ENCODE measurements around the gene TADA2B.

The TADA2B gene, protein sequence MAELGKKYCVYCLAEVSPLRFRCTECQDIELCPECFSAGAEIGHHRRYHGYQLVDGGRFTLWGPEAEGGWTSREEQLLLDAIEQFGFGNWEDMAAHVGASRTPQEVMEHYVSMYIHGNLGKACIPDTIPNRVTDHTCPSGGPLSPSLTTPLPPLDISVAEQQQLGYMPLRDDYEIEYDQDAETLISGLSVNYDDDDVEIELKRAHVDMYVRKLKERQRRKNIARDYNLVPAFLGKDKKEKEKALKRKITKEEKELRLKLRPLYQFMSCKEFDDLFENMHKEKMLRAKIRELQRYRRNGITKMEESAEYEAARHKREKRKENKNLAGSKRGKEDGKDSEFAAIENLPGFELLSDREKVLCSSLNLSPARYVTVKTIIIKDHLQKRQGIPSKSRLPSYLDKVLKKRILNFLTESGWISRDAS

DNA sequence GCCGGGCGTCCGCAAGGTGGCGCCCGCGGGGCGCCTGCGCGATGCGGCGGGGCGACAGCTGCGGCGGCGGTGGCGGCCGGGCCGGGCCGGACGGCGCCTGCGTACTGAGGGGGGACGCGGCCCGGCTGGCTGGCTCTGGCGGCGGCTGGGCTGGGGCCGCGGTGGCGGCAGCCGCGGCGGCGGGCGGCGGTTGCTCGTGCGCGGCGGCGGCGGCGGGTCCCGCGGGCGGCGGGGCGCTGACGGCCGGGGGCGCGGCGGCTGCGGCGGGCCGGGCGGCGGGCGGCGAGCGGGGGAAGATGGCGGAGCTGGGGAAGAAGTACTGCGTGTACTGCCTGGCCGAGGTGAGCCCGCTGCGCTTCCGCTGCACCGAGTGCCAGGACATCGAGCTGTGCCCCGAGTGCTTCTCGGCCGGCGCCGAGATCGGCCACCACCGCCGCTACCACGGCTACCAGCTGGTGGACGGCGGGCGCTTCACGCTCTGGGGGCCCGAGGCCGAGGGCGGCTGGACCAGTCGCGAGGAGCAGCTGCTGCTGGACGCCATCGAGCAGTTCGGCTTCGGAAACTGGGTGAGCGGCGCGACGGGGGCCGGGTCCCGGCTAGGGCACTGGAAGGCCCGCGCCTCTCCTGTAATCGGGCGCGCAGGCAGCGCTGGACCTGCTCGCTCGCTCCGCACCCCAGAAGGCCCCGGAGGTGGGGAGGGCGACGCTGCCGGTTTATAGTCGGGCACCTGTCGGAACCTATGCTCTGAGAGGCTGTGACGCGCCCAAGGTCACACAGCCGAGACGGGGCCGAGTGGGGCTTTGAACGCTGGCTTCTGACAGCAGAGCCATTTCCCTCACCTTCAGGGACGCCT, at the start of gene TADA2B:
Gene TADA2B (plus strand): TSS at position 89 of the 853 bp plus-strand sequence. CDS start 208 bp downstream, at position 297.
- TF ChIP-seq GATA1 (IDR thresholded peaks at IDR 0.05; ENCODE audit: low read depth, low read length): no peak
- TF ChIP-seq POLR2A (IDR thresholded peaks at IDR 0.05; ENCODE audit: low read length): peak; percentile 25
- peak; percentile 74 to 85 for DNase-seq

DNA sequence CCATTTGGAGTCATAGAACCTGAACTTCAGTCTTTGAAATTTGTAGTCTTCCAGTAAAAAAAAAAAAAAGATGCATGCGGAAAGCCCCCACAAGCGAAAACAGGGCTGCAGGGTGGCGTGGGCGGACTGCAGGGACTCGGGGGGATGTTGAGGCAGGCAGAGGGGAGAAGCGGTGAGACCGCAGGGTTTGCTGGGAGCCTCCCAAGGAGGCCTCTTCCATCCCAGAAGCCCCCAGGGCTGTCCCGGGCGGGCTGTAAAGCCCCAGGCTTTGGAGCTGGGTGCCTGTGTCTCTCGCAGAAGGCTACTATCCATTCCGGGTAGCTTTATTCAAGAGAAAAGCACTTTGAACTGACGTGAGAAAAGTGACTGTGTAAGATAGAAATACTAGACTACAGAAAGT, 46.7 kb upstream of the TADA2B start:
- no peak for DNase-seq
- TF ChIP-seq POLR2A (IDR thresholded peaks at IDR 0.05; ENCODE audit: low read length): no peak
- TF ChIP-seq GATA1 (IDR thresholded peaks at IDR 0.05; ENCODE audit: low read depth, low read length): no peak

DNA sequence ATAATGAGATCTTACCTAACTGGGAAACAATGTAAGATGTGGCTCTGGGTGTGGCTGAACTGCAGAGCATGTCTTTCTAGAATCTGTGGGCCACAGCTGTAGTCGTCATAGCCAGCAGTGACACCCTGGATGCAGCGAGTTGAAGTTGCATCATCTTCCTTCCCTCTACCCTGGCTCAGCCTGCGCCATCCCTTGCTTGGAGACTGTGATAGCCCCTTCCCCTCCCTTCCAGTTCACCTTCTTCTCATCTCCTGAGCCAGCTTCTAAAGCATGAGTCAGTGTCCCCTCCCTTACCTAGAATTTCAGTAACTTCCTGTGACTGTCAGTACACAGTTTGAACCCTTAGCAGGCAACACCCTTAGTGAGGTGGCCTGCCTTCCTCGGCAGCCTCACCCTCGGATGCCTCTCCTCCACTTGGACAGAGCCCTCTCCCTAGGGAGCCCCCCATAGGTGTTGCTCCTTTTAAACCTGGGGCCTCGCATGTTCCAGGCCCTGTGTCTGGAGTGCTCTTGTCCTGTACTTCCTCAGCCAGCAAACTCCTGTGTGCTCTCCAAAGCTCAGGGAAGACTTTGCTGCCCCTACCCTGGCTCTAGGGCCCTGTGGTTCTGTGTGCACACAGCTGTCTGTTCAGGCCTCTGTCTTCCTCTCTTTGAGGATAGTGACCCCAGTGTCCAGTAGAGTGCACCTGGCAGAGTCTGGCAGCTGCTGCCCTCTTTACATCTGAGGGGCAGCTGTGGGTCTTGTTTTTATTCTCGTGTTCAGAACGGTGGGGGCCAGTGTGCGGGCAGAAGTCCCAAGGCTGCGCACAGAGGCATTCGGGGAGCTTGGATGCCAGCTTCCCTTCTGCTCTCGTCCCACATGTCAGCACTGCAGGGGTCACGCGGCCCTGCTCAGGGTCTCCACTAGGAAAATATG, 43.7 kb upstream of the TADA2B start:
- DNase-seq: peak; percentile 56 to 74

DNA sequence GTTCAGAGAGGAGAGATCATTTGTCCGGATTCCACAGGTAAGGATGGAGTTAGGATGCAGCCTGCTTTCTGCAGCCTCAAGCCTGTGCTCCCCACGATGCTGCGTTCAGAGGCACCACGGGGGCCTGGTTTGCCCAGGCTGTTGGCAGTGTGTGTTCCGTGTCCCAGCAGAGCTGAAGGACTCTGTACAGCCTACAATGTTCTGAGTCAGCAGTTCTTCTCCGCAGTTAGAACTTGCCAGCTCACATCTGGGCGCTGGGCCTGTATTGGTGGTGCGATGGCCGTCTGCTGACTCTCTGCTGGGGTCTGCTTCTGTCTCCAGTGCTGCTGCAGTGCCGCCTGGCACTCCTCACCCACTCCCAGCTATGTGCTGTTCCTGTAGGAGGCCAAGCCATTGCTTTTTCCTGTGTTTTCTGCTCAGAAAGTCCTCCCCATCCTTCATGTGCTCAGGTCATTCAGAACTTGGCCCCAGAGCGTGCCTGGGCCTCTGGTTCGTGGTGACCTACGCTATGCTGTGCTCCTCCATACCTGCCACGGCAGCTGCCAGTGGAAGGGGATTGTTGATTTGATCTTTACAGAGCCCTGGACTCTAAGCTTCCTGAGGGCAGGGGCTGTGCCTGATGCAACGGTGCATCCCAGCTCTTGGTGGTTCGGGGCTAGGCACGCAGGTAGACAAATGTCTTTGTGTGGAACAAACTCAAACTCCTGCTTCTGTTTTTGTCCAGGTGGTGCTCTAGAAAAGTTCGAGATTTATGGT, 42.6 kb upstream of the TADA2B start:
- TF ChIP-seq GATA1 (IDR thresholded peaks at IDR 0.05; ENCODE audit: low read depth, low read length) (no peak), POLR2A (IDR thresholded peaks at IDR 0.05; ENCODE audit: low read length) (no peak)
- DNase-seq: no peak

More for the DNA sequence above, 43.7 kb upstream of the TADA2B start:
- TF ChIP-seq POLR2A (IDR thresholded peaks at IDR 0.05; ENCODE audit: low read length) (no peak), GATA1 (IDR thresholded peaks at IDR 0.05; ENCODE audit: low read depth, low read length) (no peak)

DNA sequence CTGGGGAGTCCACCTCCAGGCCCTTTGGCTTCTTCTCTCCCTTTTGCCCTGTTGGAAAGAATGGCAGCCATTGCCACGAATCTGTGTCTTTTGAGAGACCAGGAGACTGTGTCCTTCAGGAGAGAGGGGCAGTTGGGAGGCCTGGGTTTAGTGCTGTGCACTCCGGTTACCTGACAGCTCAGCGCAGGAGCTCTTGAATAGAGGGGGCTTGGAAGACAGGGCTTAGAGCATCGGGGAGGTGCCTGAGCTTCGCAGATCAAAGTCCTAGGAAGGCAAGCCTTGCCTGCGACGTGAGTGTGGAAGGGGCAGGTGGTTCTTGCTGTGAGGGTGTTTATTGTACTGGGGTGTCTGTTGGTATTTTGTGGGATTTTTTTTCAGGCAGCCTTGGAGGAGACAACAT, 41.9 kb upstream of the TADA2B start:
- no peak for TF ChIP-seq POLR2A (IDR thresholded peaks at IDR 0.05; ENCODE audit: low read length)
- no peak for TF ChIP-seq GATA1 (IDR thresholded peaks at IDR 0.05; ENCODE audit: low read depth, low read length)
- DNase-seq: no peak

DNA sequence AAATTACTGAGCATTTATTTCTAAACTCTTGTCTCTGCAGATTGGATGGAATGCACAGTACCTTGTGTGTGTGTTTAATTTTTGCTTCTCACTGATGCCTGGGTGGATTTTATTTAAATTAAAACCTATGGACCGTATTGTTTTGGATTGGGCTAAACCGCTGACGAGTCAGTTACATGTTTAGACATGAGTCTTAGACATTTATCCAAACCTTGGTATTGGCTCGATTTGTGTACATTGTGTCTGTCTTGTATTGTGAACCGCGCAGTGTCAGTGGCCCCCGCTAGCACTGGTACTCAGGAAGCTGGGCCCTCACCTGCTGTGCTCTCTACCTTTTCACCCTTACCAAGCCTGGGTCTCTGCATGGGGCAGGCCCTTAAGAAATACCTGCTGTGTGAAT, 40.8 kb upstream of the TADA2B start:
- TF ChIP-seq POLR2A (IDR thresholded peaks at IDR 0.05; ENCODE audit: low read length): no peak
- TF ChIP-seq GATA1 (IDR thresholded peaks at IDR 0.05; ENCODE audit: low read depth, low read length): no peak
- no peak for DNase-seq

DNA sequence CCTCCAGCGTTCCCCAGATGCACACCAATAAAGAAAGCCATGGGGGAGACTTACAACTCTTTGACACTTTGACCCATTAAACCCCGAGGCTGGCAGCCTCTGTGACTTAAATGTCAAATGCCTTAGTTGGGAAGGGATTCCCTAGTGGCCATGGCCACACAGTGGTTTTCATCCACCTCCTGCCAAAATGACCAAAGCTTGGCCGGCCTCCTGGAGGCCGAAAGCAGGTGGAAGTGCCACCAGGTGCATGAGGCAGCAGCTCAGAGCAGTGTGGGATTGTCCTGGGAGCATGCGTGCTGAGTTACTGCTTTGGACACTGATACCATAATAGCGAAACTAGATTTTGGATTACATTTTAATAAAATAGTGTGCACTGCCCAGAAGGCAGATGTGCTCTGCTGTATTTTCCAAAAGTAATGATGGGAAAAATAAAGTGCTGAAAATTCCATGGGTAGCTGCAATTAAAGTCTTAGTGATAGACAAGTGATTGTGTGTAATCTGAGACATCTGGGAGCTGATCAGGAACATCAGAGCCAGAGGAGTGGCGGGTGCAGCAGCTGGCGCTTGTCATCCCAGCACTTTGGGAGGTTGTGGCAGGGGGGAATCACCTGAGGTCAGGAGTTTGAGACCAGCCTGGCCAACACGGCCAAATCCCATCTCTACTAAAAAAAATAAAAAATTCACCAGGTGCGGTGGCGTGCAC, 39.8 kb upstream of the TADA2B start:
- no peak for DNase-seq
- no peak for TF ChIP-seq POLR2A (IDR thresholded peaks at IDR 0.05; ENCODE audit: low read length)

DNA sequence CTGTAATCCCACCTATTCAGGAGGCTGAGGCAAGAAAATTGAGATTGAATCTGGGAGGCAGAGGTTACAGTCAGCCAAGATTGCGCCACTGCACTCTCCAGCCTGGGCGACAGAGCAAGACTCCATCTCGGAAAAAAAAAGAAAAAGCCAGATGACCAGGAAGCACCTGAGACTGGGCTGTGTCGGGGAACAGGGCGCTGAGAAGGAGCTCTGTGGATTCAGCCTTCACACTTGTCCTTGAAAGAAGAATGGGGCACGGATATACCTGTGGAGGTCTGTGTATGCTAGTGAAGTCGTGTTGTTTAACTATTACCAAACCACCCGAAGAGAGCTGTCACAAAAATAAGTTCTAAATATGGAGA, 39.3 kb upstream of the TADA2B start:
- TF ChIP-seq GATA1 (IDR thresholded peaks at IDR 0.05; ENCODE audit: low read depth, low read length): no peak
- TF ChIP-seq POLR2A (IDR thresholded peaks at IDR 0.05; ENCODE audit: low read length): no peak
- no peak for DNase-seq

DNA sequence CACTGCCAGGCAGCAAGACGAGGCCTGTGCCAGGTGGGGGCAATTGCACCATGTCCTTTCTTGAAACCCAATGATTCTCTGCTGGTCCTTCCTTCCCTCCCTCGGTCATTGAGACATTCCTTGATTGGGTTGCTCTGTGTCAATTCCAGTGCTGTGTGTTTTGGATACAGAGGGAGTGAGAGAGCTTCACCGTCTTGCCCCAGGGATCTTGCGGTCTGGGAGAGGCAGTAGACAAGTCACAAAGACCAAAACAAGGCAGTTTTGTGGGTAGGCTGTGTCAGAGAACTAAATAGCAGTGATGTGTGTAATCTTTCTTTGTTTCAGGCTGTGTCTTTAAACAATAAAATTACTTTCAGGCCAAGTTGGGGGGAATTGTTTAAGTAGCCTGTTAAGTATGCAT, 38.8 kb upstream of the TADA2B start:
- TF ChIP-seq GATA1 (IDR thresholded peaks at IDR 0.05; ENCODE audit: low read depth, low read length) (no peak), POLR2A (IDR thresholded peaks at IDR 0.05; ENCODE audit: low read length) (no peak)
- DNase-seq: no peak

DNA sequence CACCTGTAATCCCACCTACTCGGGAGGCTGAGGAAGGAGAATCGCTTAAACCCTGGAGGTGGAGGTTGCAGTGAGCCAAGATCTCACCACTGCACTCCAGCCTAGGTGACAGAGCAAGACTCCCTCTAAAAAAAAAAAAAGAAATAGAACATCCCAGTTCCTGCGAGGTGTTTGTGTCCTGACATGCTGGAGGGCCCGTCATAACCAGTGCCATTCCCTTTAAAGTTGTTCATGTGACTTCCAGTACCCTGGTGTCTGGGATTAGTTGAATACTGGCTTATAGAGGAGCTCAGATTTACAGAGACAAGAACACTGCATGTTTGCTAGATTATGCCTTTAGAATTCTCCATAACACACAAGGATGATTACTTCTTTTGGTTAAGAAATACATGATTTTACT, 37.6 kb upstream of the TADA2B start:
- TF ChIP-seq GATA1 (IDR thresholded peaks at IDR 0.05; ENCODE audit: low read depth, low read length) (no peak), POLR2A (IDR thresholded peaks at IDR 0.05; ENCODE audit: low read length) (no peak)
- DNase-seq: no peak

DNA sequence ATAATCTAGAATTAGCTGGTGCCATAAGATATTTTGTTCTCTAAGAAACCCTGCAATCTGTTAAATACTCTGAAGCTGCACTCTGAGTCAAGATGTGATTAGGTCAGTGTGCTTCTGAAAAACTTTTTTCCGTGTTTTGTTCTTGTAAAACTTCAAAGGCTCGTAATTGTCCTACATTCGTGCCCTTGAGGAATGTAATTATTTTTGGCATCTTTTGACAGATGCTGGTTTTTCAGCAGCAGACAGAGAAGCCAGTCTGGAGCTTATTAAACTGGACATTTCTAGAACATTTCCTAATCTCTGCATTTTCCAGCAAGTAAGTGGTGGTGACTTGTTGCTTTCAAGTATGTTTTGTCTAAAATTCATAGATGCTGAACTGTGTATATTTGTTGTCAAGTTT, 36.8 kb upstream of the TADA2B start:
- DNase-seq: no peak
- TF ChIP-seq GATA1 (IDR thresholded peaks at IDR 0.05; ENCODE audit: low read depth, low read length): no peak
- TF ChIP-seq POLR2A (IDR thresholded peaks at IDR 0.05; ENCODE audit: low read length): no peak

DNA sequence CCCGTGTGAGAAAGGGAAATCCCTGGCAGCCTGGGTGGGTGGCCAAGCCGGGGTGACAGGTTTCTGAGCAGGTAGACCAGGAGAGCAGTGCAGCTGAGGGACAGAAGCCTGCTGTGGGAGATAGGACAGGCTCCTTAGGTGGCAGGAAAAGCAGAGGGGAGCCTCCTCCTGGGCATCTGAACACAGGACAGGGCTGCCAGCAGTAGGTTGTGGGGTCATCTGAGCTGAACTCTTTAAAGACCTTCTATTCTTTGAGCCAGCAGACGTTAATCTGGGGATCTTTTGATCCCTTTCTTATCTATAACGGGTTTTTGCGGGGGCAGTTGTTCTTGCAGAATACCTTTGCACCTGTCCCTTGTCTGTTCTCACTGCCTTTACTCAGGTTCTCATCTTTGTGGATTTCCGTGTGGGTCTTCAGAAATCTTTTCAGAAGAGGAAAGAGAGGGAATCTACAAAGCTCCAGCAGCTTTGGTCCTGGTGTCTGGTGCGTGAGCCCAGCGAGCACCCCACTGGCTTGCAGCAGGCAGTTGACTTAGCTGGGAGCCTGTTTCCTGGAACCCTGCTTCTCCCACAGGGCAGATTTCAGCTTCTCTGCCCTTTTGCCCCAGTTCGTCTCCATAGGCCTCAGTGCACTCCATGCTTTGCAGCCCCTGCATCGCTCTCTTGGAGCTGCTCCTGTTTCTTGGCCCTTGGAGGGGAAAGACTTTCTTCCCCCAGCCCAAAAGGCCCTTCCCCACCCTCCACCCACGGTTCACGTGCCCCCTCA, 35.8 kb upstream of the TADA2B start:
- TF ChIP-seq POLR2A (IDR thresholded peaks at IDR 0.05; ENCODE audit: low read length): no peak
- no peak for DNase-seq

Data from erythroblast (primary cell).